K562 (cell line): ENCODE data around the gene PPT2. TPM values are rescaled to one million over a fixed set of nuclear protein-coding genes. Genes with fewer than 3 reads are reported as not detected.
A peak's percentile ranks its signal among the peaks of the same experiment; 100 is the strongest.

Experiments
- AFF4 ChIP-seq: sonication (generic); formaldehyde crosslinking; IDR thresholded peaks from 2 replicates; pipeline ENCODE4 v1.8.0; 2023; ENCODE audit warnings: mild to moderate bottlenecking, missing genetic modification reagents
- IRF9 ChIP-seq: fragments of 450-650 bp; IDR thresholded peaks from 2 replicates; pipeline ENCODE4 v1.6.1; 2016; ENCODE audit warnings: missing biosample characterization, missing genetic modification characterization
- NCOA2 ChIP-seq, 2 experiments: fragments of 450-650 bp; IDR thresholded peaks; 2 replicates each; pipeline ENCODE4 v1.6.1; 2018; ENCODE audit warnings: mild to moderate bottlenecking in 2 of 2, moderate library complexity in 1 of 2; ENCODE audit not compliant: partially characterized antibody in 2 of 2
- RUNX1 ChIP-seq: sonication (generic); IDR thresholded peaks from 2 replicates; pipeline ENCODE4 v1.6.1; 2016; ENCODE audit warnings: antibody characterized with exemption, low read depth
- STAT5A ChIP-seq: IDR thresholded peaks from 2 replicates; pipeline ENCODE4 v1.6.1; 2012; ENCODE audit warnings: low read length, inconsistent platforms, borderline replicate concordance
- TAF15 ChIP-seq: fragments of 200-400 bp; formaldehyde crosslinking; IDR thresholded peaks from 2 replicates; pipeline ENCODE4 v1.6.1; 2017; ENCODE audit warnings: mild to moderate bottlenecking, low read depth, low read length, moderate library complexity
- polyA plus RNA-seq, 8 experiments: library from polyadenylated mRNA; depleted of rRNA in 4 of 8; stranded (reverse) in 5 of 8; unstranded in 3 of 8; fragments of >200 nt; fragmentation: Nextera tagmentation in 2 of 8; fragmentation: Illumina TruSeq in 1 of 8; extraction: Ambion mirVana in 2 of 8; extraction: Trizol in 1 of 8; gene quantifications; 2 replicates each; pipeline versions ENCODE4 v1.2.1 to v1.2.3, GENCODE V29; 2011 to 2014; ENCODE audit warnings: inconsistent platforms in 1 of 8, missing spikeins in 1 of 8
- total RNA-seq, 7 experiments: library from RNA; depleted of rRNA in 6 of 7; stranded (reverse); fragments of >200 nt in 6 of 7; fragmentation: Illumina TruSeq in 2 of 7; extraction: Trizol in 2 of 7; gene quantifications; 2 replicates each; pipeline versions ENCODE4 v1.2.1 to v1.2.3, GENCODE V29; 2011 to 2021; ENCODE audit warnings: low replicate concordance in 1 of 7
- TF ChIP-seq, protein P1 (sequence below), 2 experiments: fragments of 450-650 bp; formaldehyde crosslinking in 1 of 2; IDR thresholded peaks; 2 replicates each; pipeline versions ENCODE4 v1.4.0 to v1.6.1; 2014 to 2020; ENCODE audit warnings: mild to moderate bottlenecking in 2 of 2, borderline replicate concordance in 1 of 2, low read depth in 1 of 2
- TF ChIP-seq, protein P2 (sequence below): fragments of 450-650 bp; formaldehyde crosslinking; IDR thresholded peaks from 2 replicates; pipeline ENCODE4 v1.4.0; 2020; ENCODE audit warnings: mild to moderate bottlenecking, moderate library complexity

The PPT2 gene
- total and polyA plus RNA-seq, 9 of the 15 experiments (the other 6 are each of a cell fraction or from before 2014, with no cell fraction given), result 27.4 to 98.8 (median 69.9) TPM

DNA sequence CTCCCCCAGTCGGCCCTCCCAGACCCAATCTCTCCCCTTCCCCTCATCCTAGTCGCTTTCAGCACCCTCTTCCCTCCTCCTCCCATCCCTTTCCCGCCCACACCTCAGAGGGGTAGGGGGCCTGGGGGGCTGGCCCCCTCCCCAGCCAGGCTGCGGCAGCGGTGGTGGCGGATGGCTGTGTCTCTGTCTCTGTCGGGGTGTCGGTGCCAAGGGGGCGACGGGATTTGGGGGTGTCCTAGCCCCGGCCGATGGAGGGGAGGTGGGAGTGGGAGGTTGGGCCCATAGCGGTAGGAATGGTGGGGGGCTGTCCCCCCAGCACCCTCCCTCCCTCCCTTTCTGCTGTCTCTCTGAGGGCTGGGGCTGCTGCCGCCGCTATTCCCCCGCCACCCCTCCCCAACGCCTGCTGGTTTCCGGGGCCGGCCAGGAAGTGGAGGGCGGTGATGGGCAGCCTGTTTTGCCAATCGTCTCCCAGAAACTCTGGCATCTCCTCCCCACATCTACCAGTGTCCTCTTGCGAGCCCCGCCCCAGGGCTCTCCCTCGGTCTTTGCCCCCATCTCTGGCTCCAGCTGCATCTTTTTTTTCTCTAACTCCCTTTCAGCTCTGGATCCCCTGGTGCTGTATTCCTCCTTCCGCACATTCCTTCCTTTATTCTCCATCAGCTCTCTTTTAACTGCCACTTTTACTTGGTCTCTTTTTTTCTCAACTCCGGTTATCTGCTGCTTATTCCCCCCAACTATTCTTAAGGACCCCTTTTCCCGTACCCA is 22.0 kb downstream of the PPT2 start, which contains the start of gene AGPAT1 (continued):
- TF ChIP-seq, protein P1, sequence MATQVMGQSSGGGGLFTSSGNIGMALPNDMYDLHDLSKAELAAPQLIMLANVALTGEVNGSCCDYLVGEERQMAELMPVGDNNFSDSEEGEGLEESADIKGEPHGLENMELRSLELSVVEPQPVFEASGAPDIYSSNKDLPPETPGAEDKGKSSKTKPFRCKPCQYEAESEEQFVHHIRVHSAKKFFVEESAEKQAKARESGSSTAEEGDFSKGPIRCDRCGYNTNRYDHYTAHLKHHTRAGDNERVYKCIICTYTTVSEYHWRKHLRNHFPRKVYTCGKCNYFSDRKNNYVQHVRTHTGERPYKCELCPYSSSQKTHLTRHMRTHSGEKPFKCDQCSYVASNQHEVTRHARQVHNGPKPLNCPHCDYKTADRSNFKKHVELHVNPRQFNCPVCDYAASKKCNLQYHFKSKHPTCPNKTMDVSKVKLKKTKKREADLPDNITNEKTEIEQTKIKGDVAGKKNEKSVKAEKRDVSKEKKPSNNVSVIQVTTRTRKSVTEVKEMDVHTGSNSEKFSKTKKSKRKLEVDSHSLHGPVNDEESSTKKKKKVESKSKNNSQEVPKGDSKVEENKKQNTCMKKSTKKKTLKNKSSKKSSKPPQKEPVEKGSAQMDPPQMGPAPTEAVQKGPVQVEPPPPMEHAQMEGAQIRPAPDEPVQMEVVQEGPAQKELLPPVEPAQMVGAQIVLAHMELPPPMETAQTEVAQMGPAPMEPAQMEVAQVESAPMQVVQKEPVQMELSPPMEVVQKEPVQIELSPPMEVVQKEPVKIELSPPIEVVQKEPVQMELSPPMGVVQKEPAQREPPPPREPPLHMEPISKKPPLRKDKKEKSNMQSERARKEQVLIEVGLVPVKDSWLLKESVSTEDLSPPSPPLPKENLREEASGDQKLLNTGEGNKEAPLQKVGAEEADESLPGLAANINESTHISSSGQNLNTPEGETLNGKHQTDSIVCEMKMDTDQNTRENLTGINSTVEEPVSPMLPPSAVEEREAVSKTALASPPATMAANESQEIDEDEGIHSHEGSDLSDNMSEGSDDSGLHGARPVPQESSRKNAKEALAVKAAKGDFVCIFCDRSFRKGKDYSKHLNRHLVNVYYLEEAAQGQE (IDR thresholded peaks at IDR 0.05; ENCODE audit: borderline replicate concordance), result no peak
- TF ChIP-seq, protein P1 (CRISPR knock-in tag; IDR thresholded peaks at IDR 0.05; ENCODE audit: low read depth), result no peak
- TF ChIP-seq TAF15 (no peak), RUNX1 (no peak), IRF9 (tag) (0 out of 2 replicates have a peak, but pooled peaks have one; percentile 19), NCOA2 (IDR thresholded peaks at IDR 0.05; ENCODE audit: partially characterized antibody in 2 of 2) (no peak), STAT5A (no peak), AFF4 (CRISPR knock-in tag) (0 out of 2 replicates have a peak, but pooled peaks have one; percentile 35)
- TF ChIP-seq, protein P2, sequence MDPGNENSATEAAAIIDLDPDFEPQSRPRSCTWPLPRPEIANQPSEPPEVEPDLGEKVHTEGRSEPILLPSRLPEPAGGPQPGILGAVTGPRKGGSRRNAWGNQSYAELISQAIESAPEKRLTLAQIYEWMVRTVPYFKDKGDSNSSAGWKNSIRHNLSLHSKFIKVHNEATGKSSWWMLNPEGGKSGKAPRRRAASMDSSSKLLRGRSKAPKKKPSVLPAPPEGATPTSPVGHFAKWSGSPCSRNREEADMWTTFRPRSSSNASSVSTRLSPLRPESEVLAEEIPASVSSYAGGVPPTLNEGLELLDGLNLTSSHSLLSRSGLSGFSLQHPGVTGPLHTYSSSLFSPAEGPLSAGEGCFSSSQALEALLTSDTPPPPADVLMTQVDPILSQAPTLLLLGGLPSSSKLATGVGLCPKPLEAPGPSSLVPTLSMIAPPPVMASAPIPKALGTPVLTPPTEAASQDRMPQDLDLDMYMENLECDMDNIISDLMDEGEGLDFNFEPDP (CRISPR knock-in tag), result no peak
